HuH-7 (cell line): ENCODE measurements around the gene OR4X1.
"Not testable (repeated sequence)": the region's sequence is repeated elsewhere in the genome, so short reads cannot be mapped to it uniquely, and the experiment has no call there.

Source experiments
- DNase-seq: peaks from one replicate; pipeline ENCODE4 v3.0.0; 2011; ENCODE audit warnings: low spot score

The OR4X1 gene

GRCh38 chr11:48263423-48263911, at the start of gene OR4X1:
TSS of gene OR4X1 (plus strand) at chr11:48263861. CDS start at chr11:48263861, 0 bp downstream.
- no peak for DNase-seq

GRCh38 chr11:48216510-48216909, 47.2 kb upstream of the OR4X1 start, which contains the start of gene OR4B1:
TSS of gene OR4B1 (plus strand) at chr11:48216810. CDS start at chr11:48216810, 0 bp downstream.
- DNase-seq: no peak

GRCh38 chr11:48228761-48229160, 34.9 kb upstream of the OR4X1 start:
- DNase-seq: no peak

- DNase-seq: not testable (repeated sequence)
Measured at GRCh38 chr11:48230057-48230456, 33.6 kb upstream of the OR4X1 start.

GRCh38 chr11:48237727-48238126, 25.9 kb upstream of the OR4X1 start:
- no peak for DNase-seq

- no peak for DNase-seq
Measured at GRCh38 chr11:48242501-48242900, 21.2 kb upstream of the OR4X1 start.

GRCh38 chr11:48244804-48245203, 18.9 kb upstream of the OR4X1 start, which contains the start of gene OR4X2:
TSS of gene OR4X2 (plus strand) at chr11:48245104. CDS start at chr11:48245104, 0 bp downstream.
- DNase-seq: no peak

GRCh38 chr11:48248902-48249301, 14.8 kb upstream of the OR4X1 start:
- DNase-seq: no peak

- no peak for DNase-seq
Measured at GRCh38 chr11:48261600-48261999, 2.1 kb upstream of the OR4X1 start.

- no peak for DNase-seq
Measured at GRCh38 chr11:48270621-48271020, 7.0 kb downstream of the OR4X1 start.

- DNase-seq: no peak
Measured at GRCh38 chr11:48272606-48273005, 8.9 kb downstream of the OR4X1 start.

GRCh38 chr11:48305923-48306322, 42.3 kb downstream of the OR4X1 start, which contains the start of gene OR4S1:
TSS of gene OR4S1 (plus strand) at chr11:48306223. CDS start at chr11:48306223, 0 bp downstream.
- DNase-seq: no peak

GRCh38 chr11:48307760-48308386, 44.2 kb downstream of the OR4X1 start:
- DNase-seq: peak; percentile 39

- not testable (repeated sequence) for DNase-seq
Measured at GRCh38 chr11:48313590-48313989, 49.9 kb downstream of the OR4X1 start.
